ENCODE data around the gene ATP5F1E. TPM values are rescaled to one million over a fixed set of nuclear protein-coding genes. Genes with fewer than 3 reads are reported as not detected.
A peak's percentile ranks its signal among the peaks of the same experiment; 100 is the strongest.
"Not testable (repeated sequence)": the region's sequence is repeated elsewhere in the genome, so short reads cannot be mapped to it uniquely, and the experiment has no call there.

ATP5F1E gene
- total RNA-seq, 1 experiment from 2014 or later = 84.8 TPM

- BruUV-seq (replicated peaks) = no TSS peak
- intact Hi-C loops (cut with micrococcal nuclease; ENCODE audit: unreplicated experiment) = no loop called here
- H3K79me2 ChIP-seq (ENCODE audit: low read depth) = peaks cover 52% of the 10 kb centered on the region
- ChIA-PET CTCF (no interaction called here), POLR2A (ENCODE audit: unreplicated experiment) (interaction anchor here (0.6 kb wide), 1 partner anchor 13 kb away, joined by 3 read pairs; no protein-coding TSS in a partner anchor)
- H3K9me3 ChIP-seq (ENCODE audit: insufficient read depth, low read depth) = no peaks in the 10 kb centered on the region
- no peak overlapping the region for H3K4me3 ChIP-seq
- H3K4me2 ChIP-seq = no peak overlapping the region
- no peak for TF ChIP-seq CTCF (conservative IDR thresholded peaks at IDR 0.05)
- TF ChIP-seq EZH2 (IDR thresholded peaks at IDR 0.05; ENCODE audit: low read depth) = no peak
- H2AFZ ChIP-seq = no peak overlapping the region
- no peak for DNase-seq
- H3F3A ChIP-seq (ENCODE audit: insufficient read depth, low read depth) = peaks cover 3% of the 10 kb centered on the region; the same call in 1 of the 2 replicates
- no peaks in the 10 kb centered on the region for H3K27me3 ChIP-seq (ENCODE audit: insufficient read depth, low read depth)
- H3K4me1 ChIP-seq (replicated peaks; ENCODE audit: insufficient read depth) = peaks cover 10% of the 10 kb centered on the region
- no peaks in the 10 kb centered on the region for H3K9me2 ChIP-seq (ENCODE audit: insufficient read depth)
- H4K20me1 ChIP-seq (ENCODE audit: insufficient read depth) = peaks cover 24% of the 10 kb centered on the region
- H3K36me3 ChIP-seq (ENCODE audit: low read depth) = peaks cover 36% of the 10 kb centered on the region
- no peak overlapping the region for H3K27ac ChIP-seq
These were observed 46.5 kb downstream of the ATP5F1E start for GRCh38 chr20:58985656-58986055.

GRCh38 chr20:58984691-58985090 is 47.4 kb downstream of the ATP5F1E start:
- intact Hi-C loops (cut with micrococcal nuclease; ENCODE audit: unreplicated experiment) = loop anchor here (5.0 kb wide), 1 partner anchor 48 kb away; the partner anchor contains the start of gene ATP5F1E
- H3K79me2 ChIP-seq (ENCODE audit: low read depth) = peaks cover 52% of the 10 kb centered on the region
- ChIA-PET CTCF (no interaction called here), POLR2A (ENCODE audit: unreplicated experiment) (interaction anchor here (0.6 kb wide), 1 partner anchor 454 kb away, joined by 3 read pairs; no protein-coding TSS in a partner anchor)
- no peak overlapping the region for H2AFZ ChIP-seq
- TF ChIP-seq CTCF (conservative IDR thresholded peaks at IDR 0.05) (no peak), EZH2 (IDR thresholded peaks at IDR 0.05; ENCODE audit: low read depth) (no peak)
- no peak overlapping the region for H3K27ac ChIP-seq
- H3K27me3 ChIP-seq (ENCODE audit: insufficient read depth, low read depth) = no peaks in the 10 kb centered on the region
- peaks cover 13% of the 10 kb centered on the region for H3K4me1 ChIP-seq (replicated peaks; ENCODE audit: insufficient read depth)
- H3K9me3 ChIP-seq (ENCODE audit: insufficient read depth, low read depth) = no peaks in the 10 kb centered on the region
- H3K9me2 ChIP-seq (ENCODE audit: insufficient read depth) = no peaks in the 10 kb centered on the region
- peaks cover 29% of the 10 kb centered on the region for H3K36me3 ChIP-seq (ENCODE audit: low read depth)
- no TSS peak for BruUV-seq (replicated peaks)
- no peaks in the 10 kb centered on the region for H3F3A ChIP-seq (ENCODE audit: insufficient read depth, low read depth)
- no peak overlapping the region for H3K4me2 ChIP-seq
- no peak overlapping the region for H3K4me3 ChIP-seq
- DNase-seq = no peak
- peaks cover 22% of the 10 kb centered on the region for H4K20me1 ChIP-seq (ENCODE audit: insufficient read depth)

- H3K27me3 ChIP-seq (ENCODE audit: insufficient read depth, low read depth); BruUV-seq (replicated peaks); H3K9me3 ChIP-seq (ENCODE audit: insufficient read depth, low read depth); DNase-seq; H2AFZ ChIP-seq; H3K4me3 ChIP-seq; H3K27ac ChIP-seq; H3F3A ChIP-seq (ENCODE audit: insufficient read depth, low read depth); H3K9me2 ChIP-seq (ENCODE audit: insufficient read depth): not testable (repeated sequence)
- POLR2A ChIA-PET (ENCODE audit: unreplicated experiment) = interaction anchor here (0.7 kb wide), 1 partner anchor 23 kb away, joined by 27 read pairs; no protein-coding TSS in a partner anchor
- peaks cover 22% of the 10 kb centered on the region for H4K20me1 ChIP-seq (ENCODE audit: insufficient read depth)
- CTCF ChIA-PET = interaction anchor here (0.8 kb wide), 1 partner anchor 11 kb away, joined by 7 read pairs; no protein-coding TSS in a partner anchor
- peaks cover 52% of the 10 kb centered on the region for H3K79me2 ChIP-seq (ENCODE audit: low read depth)
- peak overlapping the region; percentile 82; the same call in 1 of the 2 replicates for H3K4me2 ChIP-seq
- intact Hi-C loops (cut with micrococcal nuclease; ENCODE audit: unreplicated experiment) = loop anchor here (5.0 kb wide), 1 partner anchor 49 kb away; the partner anchor contains the start of gene ATP5F1E
- H3K36me3 ChIP-seq (ENCODE audit: low read depth) = peaks cover 13% of the 10 kb centered on the region
- H3K4me1 ChIP-seq (replicated peaks; ENCODE audit: insufficient read depth) = peaks cover 13% of the 10 kb centered on the region
These were observed 49.0 kb downstream of the ATP5F1E start for GRCh38 chr20:58983115-58983468.

All from PC-9 (cell line).